DMS114 treated with DMSO at 0.1 percent for 48 hours (cell line): Measurements from ENCODE around the gene CHRNB1.

Source experiments
- DNase-seq: peaks from one replicate; lab custom pipeline; 2025; ENCODE audit not compliant: unreplicated experiment; lab: John Stamatoyannopoulos, UW

The CHRNB1 gene

GRCh38 chr17:7444682-7445618 lies at the start of gene CHRNB1:
Gene CHRNB1, plus strand, starts transcription at chr17:7445061. Its CDS starts 67 bp downstream, at chr17:7445128.
- no peak for DNase-seq

- DNase-seq = no peak
Observed at GRCh38 chr17:7396147-7396546, 48.7 kb upstream of the CHRNB1 start.

DNA sequence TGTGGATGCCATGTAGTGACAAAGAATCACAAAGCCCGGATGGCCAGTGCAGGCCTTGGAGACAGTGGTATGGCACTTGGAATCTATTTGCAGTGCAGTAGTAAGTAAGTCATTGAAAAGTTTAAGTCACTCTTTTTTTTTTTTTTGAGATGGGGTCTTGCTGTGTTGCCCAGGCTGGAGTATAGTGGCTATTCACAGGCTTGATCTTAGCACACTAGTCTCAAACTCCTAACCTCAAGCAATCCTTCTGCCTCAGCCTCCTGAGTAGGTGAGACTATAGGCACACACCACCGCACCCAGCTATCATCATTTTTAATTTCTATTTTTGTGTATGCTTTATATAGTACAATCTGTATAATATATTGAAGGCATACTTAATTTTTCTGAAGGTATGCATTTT lies 46.2 kb upstream of the CHRNB1 start:
- DNase-seq = no peak

- DNase-seq = no peak
Observed at GRCh38 chr17:7403043-7403726, 41.7 kb upstream of the CHRNB1 start.

- DNase-seq = no peak
Observed at GRCh38 chr17:7403727-7403976, 41.2 kb upstream of the CHRNB1 start.

DNA sequence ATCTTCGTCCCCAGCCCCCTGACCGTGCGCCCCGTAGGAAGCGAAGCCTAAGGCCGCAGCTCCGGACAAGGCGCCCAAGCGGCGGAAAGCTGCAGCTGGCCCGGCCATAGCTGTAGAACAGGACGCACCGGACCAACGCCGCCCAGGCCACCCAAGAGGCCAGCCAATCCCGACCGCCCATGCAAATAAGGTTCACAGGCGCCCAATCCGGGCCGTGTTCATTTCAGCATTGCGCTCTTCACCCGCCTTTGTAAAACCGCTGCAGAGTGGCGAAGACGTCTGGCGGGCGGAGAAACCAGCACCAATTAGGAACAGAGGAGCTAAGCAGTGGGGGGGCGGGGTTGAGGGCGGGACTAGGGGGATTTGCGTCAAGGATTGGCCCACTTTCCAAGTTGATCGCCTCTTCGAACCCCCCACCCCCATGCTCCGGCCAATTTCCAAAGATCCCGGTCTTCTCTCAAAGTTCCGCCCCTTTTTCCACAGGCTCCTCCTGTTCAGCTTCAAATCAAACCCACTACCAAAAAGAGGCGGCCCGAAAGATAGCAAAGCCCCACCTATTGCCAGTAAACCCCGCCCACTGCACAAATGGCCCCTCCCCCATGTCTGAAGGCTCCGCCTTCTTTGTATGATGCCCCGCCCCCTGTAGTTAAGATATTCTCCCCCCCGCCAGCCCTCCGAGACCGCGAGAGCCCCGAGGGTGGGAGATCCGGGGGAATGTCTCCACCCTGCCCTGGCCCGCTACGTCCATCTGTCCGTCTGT lies 40.7 kb upstream of the CHRNB1 start, which contains the start of gene TMEM256:
TMEM256 (minus strand) TSS at position 121 of the 760 bp plus-strand sequence; CDS start at position 108, 13 bp downstream.
- peak; percentile 97 for DNase-seq

- no peak for DNase-seq
Observed at GRCh38 chr17:7404737-7405349, 40.0 kb upstream of the CHRNB1 start.

DNA sequence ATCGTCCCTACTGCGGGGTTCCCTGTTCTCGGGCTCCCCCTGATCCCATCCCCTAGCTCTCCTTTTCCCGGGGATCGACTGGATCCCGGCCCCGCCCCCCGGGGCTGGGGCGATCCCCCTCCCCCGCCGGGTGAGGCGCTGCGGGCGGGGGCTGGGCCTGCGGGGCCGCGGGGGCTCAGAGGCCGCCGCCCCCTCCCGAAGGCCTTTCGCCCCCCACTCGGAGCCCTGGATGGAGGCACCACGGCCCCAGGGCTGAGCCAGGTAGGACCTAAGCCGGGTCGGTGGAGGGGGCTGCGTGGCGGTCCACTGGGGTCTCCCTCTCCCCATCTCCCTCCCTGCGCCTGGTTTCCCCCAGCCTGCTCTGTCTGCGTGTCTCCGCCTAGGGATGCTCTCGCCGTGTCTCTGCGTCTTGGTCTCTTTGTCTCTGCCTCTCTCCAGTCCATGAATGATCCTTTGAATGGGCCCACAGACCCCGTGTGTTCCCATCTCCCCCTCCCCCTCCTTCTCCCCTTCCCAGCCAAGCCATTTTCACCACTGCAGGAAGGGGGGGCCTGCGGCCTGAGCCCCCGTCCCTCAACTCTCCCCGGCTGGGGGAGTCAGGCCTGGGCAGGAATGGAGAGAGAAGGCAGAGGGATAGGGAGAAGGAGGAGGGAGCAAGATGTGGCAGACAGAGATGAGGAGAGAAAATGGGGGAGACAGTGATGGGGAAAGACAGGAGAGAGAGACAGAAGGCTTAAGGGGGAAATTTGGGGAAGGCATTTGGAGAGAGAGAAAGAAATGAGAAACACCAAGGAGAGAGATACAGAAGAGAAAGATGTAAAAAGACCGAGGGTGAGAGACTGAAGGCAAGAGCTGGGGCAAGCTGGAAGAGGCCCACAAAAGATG lies 39.3 kb upstream of the CHRNB1 start:
- no peak for DNase-seq

- DNase-seq = no peak
Observed at GRCh38 chr17:7406235-7406825, 38.5 kb upstream of the CHRNB1 start.

DNA sequence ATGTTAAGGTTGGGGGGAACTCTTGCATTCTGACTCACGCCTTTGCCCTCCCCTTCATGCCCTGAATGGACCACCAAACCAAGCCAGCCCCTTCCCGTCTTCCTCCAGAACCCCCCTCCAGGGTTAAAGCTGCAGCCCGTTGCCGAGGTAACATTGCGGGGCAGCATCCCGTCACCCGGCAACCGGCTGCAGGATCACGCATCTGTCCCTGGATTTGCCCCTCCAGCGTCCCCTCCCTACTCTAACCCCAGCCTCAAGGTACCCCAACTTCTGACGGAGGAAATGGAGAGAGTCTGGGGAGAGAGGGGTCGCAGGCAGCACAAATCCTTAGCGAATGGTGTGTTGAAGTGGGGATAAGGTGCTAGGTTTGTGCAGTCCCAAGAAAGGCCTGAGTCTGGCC lies 37.8 kb upstream of the CHRNB1 start:
- no peak for DNase-seq

- DNase-seq = no peak
Observed at GRCh38 chr17:7407485-7408251, 37.2 kb upstream of the CHRNB1 start, which contains the start of gene NLGN2. Gene NLGN2, plus strand, starts transcription at chr17:7407845. Its CDS starts 411 bp downstream, at chr17:7408256.

- no peak for DNase-seq
Observed at GRCh38 chr17:7408252-7408727, 36.6 kb upstream of the CHRNB1 start.

GRCh38 chr17:7408863-7409262 lies 36.0 kb upstream of the CHRNB1 start:
- DNase-seq = no peak

DNA sequence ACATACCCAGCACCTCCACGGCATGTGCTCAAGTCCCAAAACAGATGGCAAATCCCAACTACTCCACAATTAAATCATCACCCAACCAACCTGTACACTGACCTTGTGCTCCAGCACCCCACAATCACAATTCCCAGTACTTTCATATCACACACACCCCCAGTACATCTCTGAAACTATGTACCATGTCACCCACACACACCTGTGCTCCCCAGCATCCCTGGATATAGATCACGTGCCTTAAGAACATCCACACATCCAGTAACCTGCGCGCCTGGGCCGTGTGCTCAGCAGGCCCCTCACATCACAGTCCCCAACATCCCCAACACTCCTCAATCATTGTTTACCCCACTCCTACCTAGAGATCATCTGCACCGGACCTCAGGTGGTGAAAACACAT lies 35.1 kb upstream of the CHRNB1 start:
- DNase-seq = no peak

- DNase-seq = no peak
Observed at GRCh38 chr17:7410634-7411426, 34.0 kb upstream of the CHRNB1 start.

DNA sequence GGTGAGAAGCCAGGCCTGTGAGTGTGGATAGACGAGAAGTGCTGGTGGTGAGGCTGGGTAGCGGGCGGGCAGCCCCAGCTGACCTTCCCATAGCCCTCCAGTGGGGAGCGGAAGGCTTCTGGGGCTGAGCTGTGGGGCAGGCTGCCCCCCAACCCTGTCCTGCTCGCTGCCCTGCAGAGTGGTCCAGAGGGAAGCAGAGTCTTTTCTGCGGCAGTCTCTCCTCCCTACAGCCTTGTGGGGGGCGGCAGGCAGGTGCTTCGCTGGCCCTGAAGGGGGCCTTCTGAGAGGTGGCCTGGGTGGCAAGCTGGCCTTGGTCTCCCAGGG lies 33.5 kb upstream of the CHRNB1 start:
- DNase-seq = no peak

GRCh38 chr17:7413346-7413985 lies 31.4 kb upstream of the CHRNB1 start:
- DNase-seq = no peak

DNA sequence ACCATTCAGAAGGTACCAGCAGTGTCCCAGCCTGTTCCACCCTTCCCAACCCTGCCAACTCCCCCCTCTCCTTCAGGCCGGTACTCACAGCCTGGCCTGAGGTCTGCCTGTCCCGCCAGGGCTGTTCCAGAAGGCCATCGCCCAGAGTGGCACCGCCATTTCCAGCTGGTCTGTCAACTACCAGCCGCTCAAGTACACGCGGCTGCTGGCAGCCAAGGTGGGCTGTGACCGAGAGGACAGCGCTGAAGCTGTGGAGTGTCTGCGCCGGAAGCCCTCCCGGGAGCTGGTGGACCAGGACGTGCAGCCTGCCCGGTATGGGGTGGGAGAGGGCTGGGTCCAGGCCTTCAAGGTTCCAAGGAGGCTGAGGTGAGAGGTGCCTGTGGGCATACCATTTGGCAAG lies 30.0 kb upstream of the CHRNB1 start:
- no peak for DNase-seq
